MCF 10A (cell line): Measurements from ENCODE around the gene CYBA. TPM values are rescaled to one million over a fixed set of nuclear protein-coding genes. Genes with fewer than 3 reads are reported as not detected.

ENCODE experiments used
- BruUV-seq: library from RNA; stranded (reverse); fragments of 400-500 nt; replicated peaks from 2 replicates; lab custom pipeline; 2021; lab: Mats Ljungman, UMichigan
- CTCF ChIA-PET: fragments of 300-600 bp; sonication (Branson Sonifier 250); formaldehyde crosslinking; extraction: SDS; loops from one replicate; lab custom pipeline; 2021; ENCODE audit warnings: antibody characterized with exemption, inconsistent platforms; lab: Yijun Ruan, JAX
- POLR2A ChIA-PET: fragments of 300-600, 350-650 bp; sonication (Branson Sonifier 250); formaldehyde crosslinking; extraction: SDS; loops from one replicate; lab custom pipeline; 2020; ENCODE audit warnings: antibody characterized with exemption, inconsistent platforms; lab: Yijun Ruan, JAX
- DNase-seq: peaks from one replicate; pipeline ENCODE4 v3.0.0-alpha.2; 2018; ENCODE audit not compliant: unreplicated experiment
- H3K27ac Mint-ChIP-seq: one replicate; pipeline ENCODE4 v1.8.0; 2022; ENCODE audit warnings: mild to moderate bottlenecking, low read depth, mixed read lengths; ENCODE audit not compliant: unreplicated experiment
- H3K27me3 Mint-ChIP-seq: one replicate; pipeline ENCODE4 v1.8.0; 2022; ENCODE audit warnings: mixed read lengths; ENCODE audit not compliant: insufficient read depth, unreplicated experiment
- H3K36me3 Mint-ChIP-seq: one replicate; pipeline ENCODE4 v1.8.0; 2022; ENCODE audit warnings: mild to moderate bottlenecking, moderate library complexity, mixed read lengths; ENCODE audit not compliant: insufficient read depth, unreplicated experiment
- H3K4me1 Mint-ChIP-seq: one replicate; pipeline ENCODE4 v1.8.0; 2022; ENCODE audit warnings: mixed read lengths; ENCODE audit not compliant: insufficient read depth, unreplicated experiment
- H3K4me3 Mint-ChIP-seq: one replicate; pipeline ENCODE4 v1.8.0; 2022; ENCODE audit warnings: mild to moderate bottlenecking, moderate library complexity, mixed read lengths; ENCODE audit not compliant: unreplicated experiment
- H3K9me3 Mint-ChIP-seq: one replicate; pipeline ENCODE4 v1.8.0; 2022; ENCODE audit warnings: mixed read lengths; ENCODE audit not compliant: unreplicated experiment
- intact Hi-C: fragments of 100-400 bp; cut with micrococcal nuclease; formaldehyde crosslinking; loops from 2 replicates; pipeline ENCODE4 v1.14.1; 2022
- total RNA-seq: library from RNA; stranded (reverse); gene quantifications from 2 replicates; pipeline ENCODE4 v1.2.3, GENCODE V29; 2022
- TF ChIP-seq, protein P1 (sequence below): fragments of 200-600 bp; IDR thresholded peaks from one replicate; pipeline ENCODE4 v1.8.0; 2022; ENCODE audit warnings: antibody characterized with exemption, mild to moderate bottlenecking; ENCODE audit not compliant: unreplicated experiment

Gene CYBA
- total RNA-seq, 1 experiment from 2014 or later = 0.84 TPM

DNA sequence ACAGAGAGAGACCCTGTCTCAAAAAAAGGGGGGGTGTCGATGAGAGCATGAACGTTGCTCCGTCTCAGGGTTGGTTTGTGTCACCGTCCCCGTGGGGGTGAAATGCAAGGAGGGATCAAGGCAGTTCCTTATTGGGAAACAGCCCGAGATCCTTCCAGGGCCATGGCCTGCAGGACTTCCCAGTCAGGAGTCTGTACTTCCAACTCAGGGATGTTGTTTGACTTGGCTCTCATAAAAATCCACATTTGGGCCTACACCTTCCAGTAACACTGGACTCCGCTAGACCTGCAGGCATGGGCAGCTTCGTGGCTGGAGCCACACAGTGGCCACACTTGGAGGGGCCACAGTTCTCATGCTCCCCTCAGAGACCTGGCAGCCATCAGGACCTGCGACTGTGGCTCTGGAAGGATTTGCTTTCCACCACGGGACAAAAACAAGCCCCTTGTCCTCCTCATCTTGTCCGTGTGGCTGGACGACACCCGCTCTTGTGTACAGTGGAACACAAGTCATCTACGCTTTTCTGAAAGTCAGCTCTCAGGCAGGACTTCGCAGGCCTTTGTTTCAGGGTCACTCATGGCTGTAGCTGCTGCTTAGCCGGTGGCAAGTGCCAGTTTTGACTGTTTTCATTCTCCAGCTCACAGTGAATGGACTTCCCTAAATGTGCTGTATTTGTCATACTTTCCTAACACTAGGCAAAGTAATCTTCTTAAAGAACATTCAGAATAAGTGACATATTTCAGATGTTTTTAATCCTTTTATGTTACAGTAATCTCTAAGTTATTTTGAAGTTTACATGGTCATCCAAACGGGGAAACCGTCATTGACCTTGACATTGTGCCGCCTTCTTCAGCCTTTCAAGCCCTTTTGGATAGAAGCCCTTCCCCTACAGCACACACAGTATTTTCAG is 36.7 kb downstream of the CYBA start:
- Mint-ChIP-seq H3K4me1 (no peaks in the 10 kb centered on the region), H3K27ac (no peak overlapping the region), H3K9me3 (no peaks in the 10 kb centered on the region), H3K27me3 (no peaks in the 10 kb centered on the region), H3K36me3 (peaks cover 33% of the 10 kb centered on the region), H3K4me3 (no peak overlapping the region)
- no TSS peak for BruUV-seq
- TF ChIP-seq, protein P1, sequence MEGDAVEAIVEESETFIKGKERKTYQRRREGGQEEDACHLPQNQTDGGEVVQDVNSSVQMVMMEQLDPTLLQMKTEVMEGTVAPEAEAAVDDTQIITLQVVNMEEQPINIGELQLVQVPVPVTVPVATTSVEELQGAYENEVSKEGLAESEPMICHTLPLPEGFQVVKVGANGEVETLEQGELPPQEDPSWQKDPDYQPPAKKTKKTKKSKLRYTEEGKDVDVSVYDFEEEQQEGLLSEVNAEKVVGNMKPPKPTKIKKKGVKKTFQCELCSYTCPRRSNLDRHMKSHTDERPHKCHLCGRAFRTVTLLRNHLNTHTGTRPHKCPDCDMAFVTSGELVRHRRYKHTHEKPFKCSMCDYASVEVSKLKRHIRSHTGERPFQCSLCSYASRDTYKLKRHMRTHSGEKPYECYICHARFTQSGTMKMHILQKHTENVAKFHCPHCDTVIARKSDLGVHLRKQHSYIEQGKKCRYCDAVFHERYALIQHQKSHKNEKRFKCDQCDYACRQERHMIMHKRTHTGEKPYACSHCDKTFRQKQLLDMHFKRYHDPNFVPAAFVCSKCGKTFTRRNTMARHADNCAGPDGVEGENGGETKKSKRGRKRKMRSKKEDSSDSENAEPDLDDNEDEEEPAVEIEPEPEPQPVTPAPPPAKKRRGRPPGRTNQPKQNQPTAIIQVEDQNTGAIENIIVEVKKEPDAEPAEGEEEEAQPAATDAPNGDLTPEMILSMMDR = no peak
- intact Hi-C loops = no loop called here
- ChIA-PET CTCF (no interaction called here), POLR2A (interaction anchor here (0.5 kb wide), 1 partner anchor 23 kb away, joined by 3 read pairs; no protein-coding TSS in a partner anchor)
- DNase-seq = no peak

DNA sequence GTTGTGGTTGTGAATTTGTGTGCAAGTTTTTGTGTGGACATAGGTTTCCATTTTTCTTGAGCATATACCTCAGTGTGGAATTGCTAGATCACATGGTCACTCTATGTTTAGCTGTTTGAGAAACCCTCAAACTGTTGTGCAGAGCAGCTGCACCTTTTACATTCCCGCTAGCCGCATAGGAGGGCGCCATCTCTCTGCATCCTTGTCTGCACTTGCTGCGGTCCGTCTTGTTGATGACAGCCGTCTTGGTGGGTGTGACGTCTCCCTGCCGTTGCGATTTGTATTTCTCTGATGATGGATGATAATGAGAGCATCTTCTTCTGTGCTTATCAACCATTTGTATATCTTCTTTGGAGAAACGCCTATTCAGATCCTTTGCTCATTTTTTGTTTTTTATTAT is 37.6 kb downstream of the CYBA start:
- ChIA-PET POLR2A (interaction anchor here (0.5 to 1.9 kb wide), 2 partner anchors 22 to 43 kb away, joined by 3 to 4 read pairs; partner anchors contain the start of gene ZC3H18), CTCF (no interaction called here)
- no peaks in the 10 kb centered on the region for H3K9me3 Mint-ChIP-seq
- H3K36me3 Mint-ChIP-seq = peaks cover 36% of the 10 kb centered on the region
- H3K27me3 Mint-ChIP-seq = no peaks in the 10 kb centered on the region
- no peak overlapping the region for H3K27ac Mint-ChIP-seq
- TF ChIP-seq, protein P1 = no peak
- H3K4me3 Mint-ChIP-seq = no peak overlapping the region
- DNase-seq = no peak
- no peaks in the 10 kb centered on the region for H3K4me1 Mint-ChIP-seq
- BruUV-seq = no TSS peak
- intact Hi-C loops = no loop called here

DNA sequence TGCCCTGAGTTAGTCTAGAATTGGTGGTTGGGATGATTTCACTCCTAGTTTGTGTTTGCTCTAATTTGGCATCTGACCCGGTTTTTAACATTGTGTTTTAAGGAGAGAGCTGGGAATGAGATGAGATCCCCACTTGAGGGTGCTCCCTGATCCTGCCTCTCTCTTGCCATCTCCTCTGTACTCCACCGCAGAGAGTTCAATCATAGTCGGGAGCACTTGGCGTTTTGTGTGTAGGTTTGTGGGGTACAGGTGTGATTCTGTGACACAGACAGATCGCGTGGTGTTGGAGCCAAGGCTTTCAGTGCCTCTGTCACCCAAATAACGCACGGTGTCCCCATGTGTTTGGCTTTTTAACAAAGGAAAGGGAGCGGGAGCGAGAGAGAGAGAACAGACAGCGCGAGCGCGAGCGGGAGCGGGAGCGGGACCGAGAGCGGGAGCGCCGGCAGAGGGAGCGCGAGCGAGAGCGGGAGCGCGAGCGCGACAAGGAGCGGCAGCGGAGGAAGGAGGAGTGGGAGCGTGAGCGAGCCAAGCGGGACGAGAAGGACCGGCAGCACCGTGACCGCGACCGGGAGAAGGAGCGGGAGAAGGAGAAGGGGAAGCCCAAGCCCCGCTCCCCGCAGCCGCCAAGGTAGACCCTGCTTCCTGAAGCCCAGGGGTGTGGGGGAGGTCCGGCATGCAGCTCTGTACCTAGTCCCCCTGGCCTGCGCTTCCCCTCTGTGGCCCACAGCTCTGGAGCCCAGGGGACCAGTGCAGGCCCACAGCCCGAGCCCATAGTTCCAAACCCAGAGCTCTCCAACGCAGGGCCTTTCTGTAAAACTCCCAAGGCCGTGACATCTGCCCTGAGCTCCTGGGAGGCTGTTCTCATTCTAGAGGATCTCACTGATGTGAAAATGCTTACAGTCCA is 39.7 kb downstream of the CYBA start:
- no peak for DNase-seq
- Mint-ChIP-seq H3K4me3 (no peak overlapping the region), H3K36me3 (peaks cover 46% of the 10 kb centered on the region), H3K27me3 (no peaks in the 10 kb centered on the region), H3K4me1 (no peaks in the 10 kb centered on the region), H3K27ac (peak overlapping the region; percentile 16), H3K9me3 (no peaks in the 10 kb centered on the region)
- ChIA-PET CTCF (no interaction called here), POLR2A (interaction anchor here (1.9 kb wide), 1 partner anchor 41 kb away, joined by 4 read pairs; the partner anchor contains the start of gene ZC3H18)
- TF ChIP-seq, protein P1 = no peak
- BruUV-seq = no TSS peak
- intact Hi-C loops = no loop called here
